CD4-positive, alpha-beta T cell (primary cell): Measurements from ENCODE around the gene CPLANE2. TPM values are rescaled to one million over a fixed set of nuclear protein-coding genes. Genes with fewer than 3 reads are reported as not detected.
A peak's percentile ranks its signal among the peaks of the same experiment; 100 is the strongest.

Experiments used
- ATAC-seq: fragments of 200-7000 bp; cut with Tn5 transposase; one replicate; pipeline ENCODE4 v1.10.0; 2022; ENCODE audit warnings: mild to moderate bottlenecking; ENCODE audit not compliant: poor library complexity
- CTCF ChIA-PET: fragments of 350-600 bp; sonication (Branson Sonifier 250); formaldehyde crosslinking; loops from one replicate; lab custom pipeline; 2021; ENCODE audit warnings: antibody characterized with exemption, inconsistent platforms; lab: Charles Lee
- POLR2A ChIA-PET: fragments of 350-600 bp; sonication (Branson Sonifier 250); formaldehyde crosslinking; loops from one replicate; lab custom pipeline; 2021; ENCODE audit warnings: antibody characterized with exemption, inconsistent platforms; lab: Charles Lee
- DNase-seq, 14 experiments: peaks; one replicate each; pipeline ENCODE4 v3.0.0-alpha.2; 2013 to 2020; ENCODE audit warnings: mixed read lengths in 2 of 14
- H3K27ac ChIP-seq, 2 donors: one replicate each; pipeline versions ENCODE4 v1.5.1 to v1.7.0; 2013; ENCODE audit warnings: low read length in 2 of 2, low read depth in 1 of 2, mild to moderate bottlenecking in 1 of 2
- H3K27me3 ChIP-seq, 2 experiments: 1 replicate in 1 of 2; 2 replicates in 1 of 2; pipeline versions ENCODE4 v1.6.1 to v1.7.0; 2013; ENCODE audit warnings: low read length in 2 of 2, control low read depth in 1 of 2, mild to moderate bottlenecking in 1 of 2, moderate library complexity in 1 of 2; ENCODE audit not compliant: insufficient read depth in 2 of 2, control insufficient read depth in 1 of 2
- H3K36me3 ChIP-seq: one replicate; pipeline ENCODE4 v1.6.1; 2013; ENCODE audit warnings: low read length, control low read depth; ENCODE audit not compliant: insufficient read depth
- H3K4me1 ChIP-seq: one replicate; pipeline ENCODE4 v1.6.1; 2013; ENCODE audit warnings: low read length, control low read depth; ENCODE audit not compliant: insufficient read depth
- H3K4me3 ChIP-seq: one replicate; pipeline ENCODE4 v1.5.1; 2013; ENCODE audit warnings: mild to moderate bottlenecking, low read length, moderate library complexity
- H3K9me3 ChIP-seq, 2 experiments: 1 replicate in 1 of 2; 2 replicates in 1 of 2; pipeline versions ENCODE4 v1.6.1 to v1.7.0; 2013; ENCODE audit warnings: low read length in 2 of 2, mild to moderate bottlenecking in 2 of 2, control low read depth in 1 of 2, moderate library complexity in 1 of 2; ENCODE audit not compliant: control insufficient read depth in 1 of 2, insufficient read depth in 1 of 2
- H3K27ac Mint-ChIP-seq: one replicate; pipeline ENCODE4 v1.8.0; 2020; ENCODE audit warnings: mixed read lengths
- H3K27me3 Mint-ChIP-seq: one replicate; pipeline ENCODE4 v1.8.0; 2021; ENCODE audit warnings: mixed read lengths
- H3K36me3 Mint-ChIP-seq: one replicate; pipeline ENCODE4 v1.8.0; 2021; ENCODE audit warnings: low read depth, mixed read lengths
- H3K4me1 Mint-ChIP-seq: one replicate; pipeline ENCODE4 v1.8.0; 2021; ENCODE audit warnings: low read depth, mixed read lengths
- H3K4me3 Mint-ChIP-seq: one replicate; pipeline ENCODE4 v1.8.0; 2020; ENCODE audit warnings: mild to moderate bottlenecking, mixed read lengths
- H3K9me3 Mint-ChIP-seq: one replicate; pipeline ENCODE4 v1.8.0; 2020; ENCODE audit warnings: mixed read lengths
- CTCF ChIP-seq: fragments of 200-600 bp; IDR thresholded peaks from one replicate; pipeline ENCODE4 v1.8.0; 2022; ENCODE audit warnings: antibody characterized with exemption, mild to moderate bottlenecking
- intact Hi-C, 2 experiments: fragments of 100-400 bp; cut with DNase I in 1 of 2; cut with micrococcal nuclease in 1 of 2; formaldehyde crosslinking; loops; one replicate each; pipeline versions ENCODE4 v1.15.1 to v1.9.0; 2023 to 2025; cut with DNase I, micrococcal nuclease
- total RNA-seq, 174 experiments: library from RNA in 2 of 174; stranded (reverse) in 2 of 174; gene quantifications; one replicate each; pipeline ENCODE4 v1.2.3 and lab custom pipeline; 2021 to 2026

CPLANE2 gene
- total RNA-seq, 2 experiments from 2014 or later, result 5.3 to 8.4 TPM

DNA sequence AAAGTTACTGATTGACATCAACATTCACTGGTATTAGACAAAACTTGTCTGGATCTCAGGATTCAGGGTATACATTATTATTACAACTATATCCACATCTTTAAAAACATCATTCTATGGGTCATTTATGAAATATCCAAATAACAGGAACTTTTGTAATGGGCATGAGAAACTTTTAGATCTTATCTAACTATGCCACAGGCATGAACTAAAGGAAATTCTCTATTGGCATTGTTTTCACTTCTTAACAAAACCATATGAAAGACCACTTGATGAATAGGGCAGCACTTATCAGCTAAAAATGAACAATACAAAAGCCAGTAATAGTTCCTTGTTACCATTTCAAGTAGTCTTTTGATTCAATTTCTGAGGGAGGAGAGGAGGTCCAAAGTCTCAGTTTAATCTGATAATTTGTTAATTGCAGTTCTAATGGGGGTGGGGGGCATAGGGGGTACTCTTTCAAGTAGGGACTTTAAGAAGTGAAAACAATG is 30.8 kb upstream of the CPLANE2 start:
- H3K9me3 ChIP-seq, result no peaks in the 10 kb centered on the region
- H3K27ac Mint-ChIP-seq, result peak overlapping the region; percentile 53
- intact Hi-C loops, result no loop called here
- DNase-seq, result no peak
- no peak overlapping the region for H3K4me3 Mint-ChIP-seq
- CTCF ChIA-PET, result no interaction called here
- H3K4me1 ChIP-seq, result no peaks in the 10 kb centered on the region
- no peaks in the 10 kb centered on the region for H3K36me3 ChIP-seq
- no peak overlapping the region for H3K4me3 ChIP-seq
- H3K4me1 Mint-ChIP-seq, result peaks cover 30% of the 10 kb centered on the region
- TF ChIP-seq CTCF, result no peak
- no peak overlapping the region for H3K27ac ChIP-seq
- no peaks in the 10 kb centered on the region for H3K27me3 ChIP-seq
- H3K27me3 Mint-ChIP-seq, result no peaks in the 10 kb centered on the region
- no peak for ATAC-seq
- peaks cover 16% of the 10 kb centered on the region for H3K36me3 Mint-ChIP-seq
- H3K9me3 Mint-ChIP-seq, result no peaks in the 10 kb centered on the region
- POLR2A ChIA-PET, result no interaction called here

DNA sequence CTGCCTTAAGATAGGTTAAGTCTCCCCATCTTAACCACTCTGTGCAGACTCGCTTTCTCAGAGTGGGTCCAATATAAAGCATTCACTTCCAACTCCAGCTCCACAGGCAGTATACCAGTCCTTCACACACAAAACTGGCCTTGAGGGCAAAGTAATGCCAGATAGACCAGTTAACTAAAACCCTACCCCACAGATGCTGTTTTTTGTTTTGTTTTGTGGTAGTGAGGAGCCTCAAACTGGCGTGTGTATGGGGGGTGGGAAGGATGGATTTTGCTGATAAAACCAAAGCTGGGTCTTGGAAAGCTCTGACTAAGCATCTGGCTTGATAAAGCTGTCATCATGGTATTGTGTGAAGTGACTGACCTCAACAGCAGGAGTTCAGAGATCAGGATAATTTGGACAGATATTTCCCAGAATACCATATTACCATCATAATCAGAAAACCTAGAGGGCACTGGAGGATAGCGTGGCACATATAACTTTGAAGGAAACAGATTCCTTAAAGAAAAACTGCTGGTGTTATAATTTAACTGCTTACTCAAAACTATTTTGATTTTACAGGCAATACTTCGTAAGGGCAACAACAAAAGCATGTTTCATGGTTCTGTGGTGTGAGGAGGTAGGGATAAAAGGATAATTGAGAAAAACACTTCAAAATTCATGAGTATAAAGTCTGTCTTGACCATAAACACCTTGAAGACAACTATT is 29.6 kb upstream of the CPLANE2 start:
- H3K27me3 Mint-ChIP-seq, result no peaks in the 10 kb centered on the region
- Histone ChIP-seq H3K4me3 (no peak overlapping the region), H3K4me1 (no peaks in the 10 kb centered on the region), H3K9me3 (no peaks in the 10 kb centered on the region), H3K27ac (no peak overlapping the region), H3K27me3 (no peaks in the 10 kb centered on the region), H3K36me3 (no peaks in the 10 kb centered on the region)
- H3K9me3 Mint-ChIP-seq, result no peaks in the 10 kb centered on the region
- DNase-seq, result no peak
- intact Hi-C loops, result no loop called here
- peaks cover 15% of the 10 kb centered on the region for H3K36me3 Mint-ChIP-seq
- no peak for ATAC-seq
- H3K27ac Mint-ChIP-seq, result peak overlapping the region; percentile 34
- no peak overlapping the region for H3K4me3 Mint-ChIP-seq
- H3K4me1 Mint-ChIP-seq, result peaks cover 29% of the 10 kb centered on the region
- CTCF ChIA-PET, result no interaction called here
- TF ChIP-seq CTCF, result no peak
- POLR2A ChIA-PET, result no interaction called here

- Mint-ChIP-seq H3K4me3 (no peak overlapping the region), H3K27ac (no peak overlapping the region), H3K4me1 (peaks cover 8% of the 10 kb centered on the region), H3K36me3 (peaks cover 15% of the 10 kb centered on the region), H3K9me3 (no peaks in the 10 kb centered on the region), H3K27me3 (no peaks in the 10 kb centered on the region)
- ChIA-PET CTCF (no interaction called here), POLR2A (interaction anchor here (1.2 kb wide), 1 partner anchor 643 kb away, joined by 3 read pairs; no protein-coding TSS in a partner anchor)
- H3K27me3 ChIP-seq, result no peaks in the 10 kb centered on the region
- intact Hi-C loops, result no loop called here
- H3K9me3 ChIP-seq, result no peaks in the 10 kb centered on the region
- H3K4me1 ChIP-seq, result no peaks in the 10 kb centered on the region
- TF ChIP-seq CTCF, result no peak
- ATAC-seq (no peak), DNase-seq (no peak)
- peaks cover 2% of the 10 kb centered on the region for H3K36me3 ChIP-seq
- no peak overlapping the region for H3K4me3 ChIP-seq
- no peak overlapping the region for H3K27ac ChIP-seq
These were observed 25.1 kb upstream of the CPLANE2 start for GRCh38 chr1:16262067-16262466.
